Urothelium cell line (cell line): ENCODE data around the gene ACOX3.
"Not testable (repeated sequence)": the region's sequence is repeated elsewhere in the genome, so short reads cannot be mapped to it uniquely, and the experiment has no call there.

Experiments used
- DNase-seq: peaks from one replicate; pipeline ENCODE4 v3.0.0; 2011; ENCODE audit warnings: low spot score, mixed read lengths
- FAIRE-seq: peaks from 2 replicates; lab custom pipeline; 2011; peaks lifted over from hg19 to GRCh38; lab: Jason Lieb, UNC

Gene ACOX3

DNA sequence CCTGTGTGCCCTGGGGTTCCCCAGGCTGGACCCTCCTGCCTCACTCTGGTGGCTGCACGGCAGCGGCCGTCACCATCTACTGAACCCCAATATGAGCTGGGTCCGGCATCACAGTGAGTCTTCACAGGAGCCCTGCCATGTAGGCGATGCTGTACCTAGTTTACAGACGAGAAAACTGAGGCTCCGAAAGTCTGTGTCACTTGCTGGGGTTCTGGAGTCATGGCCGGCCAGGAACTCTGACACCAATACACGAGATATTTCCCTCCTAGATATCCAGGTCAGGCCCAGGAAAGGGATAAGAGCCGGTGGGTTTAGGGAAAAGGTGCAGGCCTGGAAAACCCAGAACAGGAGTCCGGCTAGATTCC lies 96.6 kb downstream of the ACOX3 start:
- FAIRE-seq: no peak
- DNase-seq: no peak

DNA sequence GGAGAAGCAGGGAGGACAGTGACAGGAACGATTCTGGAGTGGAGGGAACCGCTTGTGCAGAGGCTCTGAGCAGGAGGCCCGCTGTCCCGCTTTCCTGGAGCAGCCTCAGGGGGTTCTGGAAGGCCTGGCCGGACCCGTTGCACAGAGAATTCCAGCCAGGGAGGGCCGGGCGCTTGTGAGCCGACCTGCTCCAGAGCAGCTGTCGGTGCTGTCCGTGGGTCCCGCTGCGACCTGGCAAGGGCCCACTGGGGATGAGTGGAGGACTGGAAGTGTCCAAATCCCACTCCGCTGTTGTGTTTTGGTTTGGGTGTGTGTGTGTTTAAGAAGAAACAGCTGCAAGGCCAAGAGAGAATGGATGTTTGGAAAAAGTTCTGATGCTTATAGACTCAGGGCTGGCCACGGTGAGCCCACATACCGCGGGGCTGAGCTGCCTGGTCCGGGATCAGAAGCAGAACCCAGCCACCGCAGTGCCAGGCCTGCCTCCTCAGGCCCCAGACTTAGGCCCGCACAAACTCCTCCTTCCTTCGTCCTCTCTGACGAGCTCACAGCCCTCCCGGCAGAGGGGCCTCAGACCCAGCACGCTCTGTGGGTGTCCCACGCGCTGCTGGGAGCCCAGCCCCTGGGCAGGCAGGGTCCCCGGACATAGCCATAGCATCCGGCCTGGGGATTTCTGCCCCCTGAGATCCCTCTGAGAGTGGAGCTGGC lies 97.1 kb downstream of the ACOX3 start:
- FAIRE-seq: no peak

DNA sequence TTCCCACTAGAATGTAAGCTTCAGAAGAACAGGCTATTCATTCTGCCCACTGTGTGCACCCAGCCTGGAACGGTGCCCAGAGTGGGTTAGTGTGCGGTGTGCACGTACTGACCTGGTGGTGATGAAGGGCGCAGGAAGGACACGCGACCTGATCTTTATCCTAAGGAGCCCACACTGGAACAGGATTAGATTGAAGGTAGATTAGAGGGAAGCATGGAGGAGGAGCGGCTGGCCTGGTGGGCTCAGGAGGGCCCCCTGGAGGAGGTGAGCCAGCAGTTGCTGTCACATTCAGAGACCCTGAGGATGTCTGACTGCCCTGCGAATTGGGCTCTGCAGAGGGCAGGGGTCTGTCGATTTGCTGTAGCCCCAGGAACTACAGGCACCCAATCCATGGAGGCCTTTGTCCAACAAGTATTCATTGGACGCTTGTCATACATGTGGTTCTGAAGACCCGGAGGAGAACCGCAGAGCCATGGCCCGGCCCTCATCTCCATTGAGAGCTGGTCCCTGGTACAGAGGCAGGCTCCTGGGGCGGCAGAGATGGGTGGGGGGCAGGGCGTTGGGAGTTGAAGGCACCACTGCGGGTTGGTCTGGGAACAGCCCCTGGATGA lies 97.8 kb downstream of the ACOX3 start:
- DNase-seq: no peak
- FAIRE-seq: no peak

More for the DNA sequence above, 97.1 kb downstream of the ACOX3 start:
- no peak for DNase-seq

DNA sequence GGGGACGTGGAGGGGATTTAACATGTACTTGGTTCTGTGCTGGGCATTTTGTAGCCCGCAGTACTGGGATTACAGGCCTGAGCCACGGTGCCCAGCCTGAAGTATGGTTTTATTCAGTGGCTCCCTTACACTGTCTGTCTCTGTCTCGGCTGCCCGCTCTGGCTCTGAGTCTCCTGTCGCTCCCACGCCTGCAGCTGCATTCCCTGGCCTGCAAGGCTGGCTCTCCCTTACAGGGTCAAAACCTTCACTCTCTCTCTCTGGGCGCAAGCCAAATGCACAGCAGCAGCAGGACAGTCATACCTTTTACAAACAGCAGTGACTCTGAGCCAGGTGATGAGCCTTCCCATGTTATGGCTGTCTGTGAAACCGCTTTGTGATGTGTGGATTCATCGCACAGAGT lies 98.8 kb downstream of the ACOX3 start:
- no peak for DNase-seq
- FAIRE-seq: no peak

GRCh38 chr4:8341281-8341680 lies 99.2 kb downstream of the ACOX3 start:
- FAIRE-seq: not testable (repeated sequence)

GRCh38 chr4:8340781-8341241 lies 99.7 kb downstream of the ACOX3 start:
- FAIRE-seq (no peak), DNase-seq (no peak)

More at GRCh38 chr4:8341281-8341680, 99.2 kb downstream of the ACOX3 start:
- not testable (repeated sequence) for DNase-seq

GRCh38 chr4:8338351-8338961 lies 102.1 kb downstream of the ACOX3 start:
- FAIRE-seq (no peak), DNase-seq (no peak)

GRCh38 chr4:8336412-8337075 lies 104.0 kb downstream of the ACOX3 start:
- FAIRE-seq: no peak
- DNase-seq: no peak

- FAIRE-seq: no peak
- DNase-seq: no peak
Observed at GRCh38 chr4:8335848-8336247, 104.7 kb downstream of the ACOX3 start.

GRCh38 chr4:8334786-8335460 lies 105.6 kb downstream of the ACOX3 start:
- DNase-seq: no peak
- no peak for FAIRE-seq

- no peak for FAIRE-seq
- no peak for DNase-seq
Observed at GRCh38 chr4:8333726-8334460, 106.6 kb downstream of the ACOX3 start.

- FAIRE-seq (no peak), DNase-seq (no peak)
Observed at GRCh38 chr4:8332891-8333331, 107.6 kb downstream of the ACOX3 start.

- FAIRE-seq: no peak
- DNase-seq: no peak
Observed at GRCh38 chr4:8332038-8332857, 108.3 kb downstream of the ACOX3 start.

DNA sequence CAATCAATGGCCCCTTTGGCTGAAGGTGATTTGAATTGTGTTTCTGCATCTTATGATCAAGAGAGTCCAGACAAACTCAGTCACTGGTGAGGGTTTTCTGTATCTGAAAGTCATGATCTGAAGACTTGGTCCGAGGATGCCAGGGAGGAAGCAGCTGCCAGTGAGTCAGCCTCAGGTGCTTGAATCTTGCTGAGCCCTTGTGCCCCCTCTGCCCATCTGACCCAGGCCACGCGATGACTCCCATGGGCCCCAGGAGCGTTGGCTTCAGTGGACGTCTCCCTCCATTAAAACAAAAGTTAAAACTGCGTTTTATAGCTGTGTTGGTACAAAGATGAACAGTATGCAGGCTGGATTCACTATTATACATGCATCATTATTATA lies 109.0 kb downstream of the ACOX3 start:
- no peak for DNase-seq
- no peak for FAIRE-seq

DNA sequence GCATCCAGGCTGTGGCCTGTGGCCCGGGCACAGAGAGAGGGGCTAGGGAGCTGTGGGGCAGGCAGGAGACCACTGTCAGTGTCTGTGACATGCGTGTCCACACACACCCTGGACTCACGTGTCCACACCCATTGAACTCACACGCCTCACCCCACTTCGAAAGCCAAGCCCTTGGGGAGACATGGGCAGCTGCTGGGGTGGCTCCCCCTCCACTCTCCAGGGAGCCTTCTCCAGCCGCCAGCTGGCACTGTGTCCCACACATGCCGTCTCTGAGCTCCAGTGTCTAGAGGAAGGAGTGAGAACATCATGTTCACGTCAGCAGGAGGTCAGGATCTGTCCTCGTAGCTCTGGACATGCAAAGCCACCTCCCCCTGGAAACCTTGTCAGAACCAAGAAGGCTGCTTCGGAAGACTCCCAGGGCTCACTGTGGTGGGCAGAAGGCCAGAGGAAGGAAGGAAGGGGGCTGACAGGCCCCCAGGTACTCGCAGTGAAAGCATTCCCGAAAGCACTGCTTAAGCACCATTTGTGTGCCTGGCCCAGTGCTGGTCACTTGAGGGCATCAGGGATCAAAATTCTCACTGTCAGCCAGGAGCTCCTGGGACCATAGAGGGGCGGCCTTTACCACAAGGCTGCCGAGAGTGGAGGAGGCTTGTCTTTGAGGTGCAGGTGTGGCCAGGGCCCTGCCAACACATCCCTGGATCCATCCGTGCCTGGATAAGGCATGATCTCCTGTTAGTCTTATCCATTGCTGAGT lies 109.5 kb downstream of the ACOX3 start:
- DNase-seq: no peak
- no peak for FAIRE-seq

DNA sequence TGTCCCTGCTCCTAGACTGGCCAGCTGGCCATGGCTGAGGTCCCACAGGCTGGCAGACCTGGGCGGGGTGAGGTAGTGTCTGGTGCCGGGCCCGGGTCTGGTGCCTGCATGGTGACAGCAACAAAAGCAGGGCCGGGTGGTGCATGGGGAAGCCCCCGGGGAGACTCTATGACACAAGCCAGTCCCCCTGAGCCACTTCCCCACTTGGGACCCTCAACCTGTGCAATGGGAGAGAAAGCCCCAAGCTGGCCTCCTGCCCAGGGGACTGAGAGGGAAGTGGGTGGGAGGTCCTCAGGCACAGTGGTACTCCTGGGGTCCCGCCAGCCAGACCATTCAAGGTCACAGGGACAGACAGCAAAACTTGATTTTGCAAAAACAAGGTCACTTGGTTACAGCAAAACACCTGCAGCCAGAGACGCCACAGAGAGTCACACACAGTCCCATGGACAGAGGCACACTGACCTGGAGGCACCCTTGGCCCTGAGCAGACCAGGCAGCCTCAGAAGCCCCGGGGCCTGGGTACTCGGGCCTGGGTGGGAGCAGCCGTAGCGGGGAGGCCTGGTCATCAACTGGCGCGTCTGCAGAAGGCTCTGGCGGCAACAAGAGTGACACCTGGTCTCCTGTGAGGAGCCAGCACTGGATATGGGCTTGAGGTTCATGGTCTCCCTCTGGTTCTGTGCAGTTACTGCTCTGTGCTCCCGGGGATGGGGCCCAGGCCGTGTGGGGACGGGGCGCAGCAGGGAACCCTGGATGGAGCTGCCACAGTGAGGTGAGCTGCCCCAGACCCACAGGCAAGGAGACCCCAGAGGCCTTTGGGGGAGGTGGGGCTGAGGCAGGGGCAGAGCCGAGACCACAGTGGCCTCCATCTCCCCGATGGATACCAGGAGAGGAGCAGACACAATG lies 110.4 kb downstream of the ACOX3 start:
- FAIRE-seq (no peak), DNase-seq (no peak)

DNA sequence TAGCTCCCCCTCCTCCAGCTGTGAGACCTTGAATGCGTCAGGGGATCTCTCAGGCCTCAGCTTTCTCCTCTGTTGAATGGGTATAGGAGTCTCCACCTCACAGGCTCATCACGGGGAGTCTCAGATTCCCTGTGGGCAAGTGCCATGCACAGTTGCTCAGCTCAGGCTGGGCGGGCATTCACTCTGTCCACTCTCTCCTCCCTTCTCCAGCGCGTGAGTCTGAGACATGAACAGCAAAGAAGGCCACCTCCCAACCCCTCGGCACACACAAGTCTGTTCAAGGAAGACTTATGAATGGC lies 111.0 kb downstream of the ACOX3 start:
- no peak for DNase-seq
- FAIRE-seq: no peak
